ENCODE data around the gene TCF12.

Gene TCF12

GRCh38 chr15:57089815-57090495, 171.5 kb downstream of the TCF12 start:
- Histone ChIP-seq H3K36me3 (ENCODE audit: insufficient read depth, low read length) (peaks cover 26% of the 10 kb centered on the region; the same call in 1 of the 2 replicates), H3K9me3 (ENCODE audit: insufficient read depth, low read depth, low read length) (no peaks in the 10 kb centered on the region), H4K20me1 (ENCODE audit: insufficient read depth, low read length, poor library complexity, severe bottlenecking) (peaks cover 6% of the 10 kb centered on the region), H3K9ac (ENCODE audit: low read depth, low read length, poor library complexity, severe bottlenecking) (no peak overlapping the region), H3K79me2 (ENCODE audit: insufficient read depth, low read length) (peaks cover 31% of the 10 kb centered on the region), H3K27me3 (ENCODE audit: insufficient read depth, low read length, poor library complexity, severe bottlenecking) (no peaks in the 10 kb centered on the region), H3F3A (ENCODE audit: low read depth) (no peaks in the 10 kb centered on the region), H3K9me2 (replicated peaks; ENCODE audit: low read depth, low read length) (no peaks in the 10 kb centered on the region), H3K4me3 (ENCODE audit: low read length, poor library complexity, severe bottlenecking) (no peak overlapping the region), H3K4me1 (ENCODE audit: insufficient read depth, low read length, poor library complexity, severe bottlenecking) (peaks cover 22% of the 10 kb centered on the region), H2AFZ (ENCODE audit: low read length) (no peak overlapping the region), H3K4me2 (ENCODE audit: low read depth, low read length, poor library complexity, severe bottlenecking) (no peak overlapping the region)
- TF ChIP-seq EZH2phosphoT487 (IDR thresholded peaks at IDR 0.05; ENCODE audit: borderline replicate concordance) (no peak), CTCF (conservative IDR thresholded peaks at IDR 0.05; ENCODE audit: low read length) (no peak)

- H3K4me2 ChIP-seq (ENCODE audit: low read depth, low read length, poor library complexity, severe bottlenecking), result no peak overlapping the region
- TF ChIP-seq EZH2phosphoT487 (IDR thresholded peaks at IDR 0.05; ENCODE audit: borderline replicate concordance) (no peak), CTCF (conservative IDR thresholded peaks at IDR 0.05; ENCODE audit: low read length) (no peak)
- peaks cover 27% of the 10 kb centered on the region for H3K79me2 ChIP-seq (ENCODE audit: insufficient read depth, low read length)
- H3F3A ChIP-seq (ENCODE audit: low read depth), result no peaks in the 10 kb centered on the region
- no peak overlapping the region for H3K9ac ChIP-seq (ENCODE audit: low read depth, low read length, poor library complexity, severe bottlenecking)
- H3K9me3 ChIP-seq (ENCODE audit: insufficient read depth, low read depth, low read length), result no peaks in the 10 kb centered on the region
- no peaks in the 10 kb centered on the region for H3K9me2 ChIP-seq (replicated peaks; ENCODE audit: low read depth, low read length)
- H3K4me1 ChIP-seq (ENCODE audit: insufficient read depth, low read length, poor library complexity, severe bottlenecking), result peaks cover 22% of the 10 kb centered on the region
- H3K36me3 ChIP-seq (ENCODE audit: insufficient read depth, low read length), result peaks cover 26% of the 10 kb centered on the region; the same call in 1 of the 2 replicates
- H4K20me1 ChIP-seq (ENCODE audit: insufficient read depth, low read length, poor library complexity, severe bottlenecking), result peaks cover 6% of the 10 kb centered on the region
- H2AFZ ChIP-seq (ENCODE audit: low read length), result no peak overlapping the region
- H3K4me3 ChIP-seq (ENCODE audit: low read length, poor library complexity, severe bottlenecking), result no peak overlapping the region
- H3K27me3 ChIP-seq (ENCODE audit: insufficient read depth, low read length, poor library complexity, severe bottlenecking), result no peaks in the 10 kb centered on the region
Measured at GRCh38 chr15:57090496-57090859, 172.0 kb downstream of the TCF12 start.

GRCh38 chr15:57091636-57092035, 173.2 kb downstream of the TCF12 start:
- Histone ChIP-seq H3K9me3 (ENCODE audit: insufficient read depth, low read depth, low read length) (no peaks in the 10 kb centered on the region), H3K36me3 (ENCODE audit: insufficient read depth, low read length) (peaks cover 26% of the 10 kb centered on the region; the same call in 1 of the 2 replicates), H3K4me3 (ENCODE audit: low read length, poor library complexity, severe bottlenecking) (no peak overlapping the region), H3K9ac (ENCODE audit: low read depth, low read length, poor library complexity, severe bottlenecking) (no peak overlapping the region), H2AFZ (ENCODE audit: low read length) (no peak overlapping the region), H3K4me2 (ENCODE audit: low read depth, low read length, poor library complexity, severe bottlenecking) (no peak overlapping the region), H3K79me2 (ENCODE audit: insufficient read depth, low read length) (peaks cover 23% of the 10 kb centered on the region), H3K9me2 (replicated peaks; ENCODE audit: low read depth, low read length) (no peaks in the 10 kb centered on the region), H3K4me1 (ENCODE audit: insufficient read depth, low read length, poor library complexity, severe bottlenecking) (peaks cover 22% of the 10 kb centered on the region), H3K27me3 (ENCODE audit: insufficient read depth, low read length, poor library complexity, severe bottlenecking) (no peaks in the 10 kb centered on the region), H3F3A (ENCODE audit: low read depth) (no peaks in the 10 kb centered on the region), H4K20me1 (ENCODE audit: insufficient read depth, low read length, poor library complexity, severe bottlenecking) (peaks cover 6% of the 10 kb centered on the region)
- TF ChIP-seq CTCF (conservative IDR thresholded peaks at IDR 0.05; ENCODE audit: low read length) (no peak), EZH2phosphoT487 (IDR thresholded peaks at IDR 0.05; ENCODE audit: borderline replicate concordance) (no peak)
